ENCODE data around the gene MRPS34. TPM values are rescaled to one million over a fixed set of nuclear protein-coding genes. Genes with fewer than 3 reads are reported as not detected.

The MRPS34 gene
- total and polyA plus RNA-seq, 4 donors: 42.4 to 100 (median 58.7) TPM

- no peak overlapping the region for H3K9ac ChIP-seq (ENCODE audit: low read depth in 1 of 2, low read length in 2 of 2)
- no peak overlapping the region for H3K27ac ChIP-seq (ENCODE audit: low read depth in 1 of 2, low read length in 2 of 2)
- peaks cover 0 to 18% (median 10%) of the 10 kb centered on the region in 4 donors for H3K36me3 ChIP-seq (ENCODE audit: control insufficient read depth in 4 of 4, insufficient read depth in 3 of 4, low read depth in 1 of 4, low read length in 3 of 4)
- no peak for DNase-seq (ENCODE audit: low spot score)
- H3K27me3 ChIP-seq (ENCODE audit: control insufficient read depth in 4 of 4, insufficient read depth in 4 of 4, low read length in 3 of 4): no peaks in the 10 kb centered on the region
- H3K4me1 ChIP-seq (ENCODE audit: control insufficient read depth in 4 of 4, insufficient read depth in 4 of 4, low read length in 3 of 4): peaks cover 13 to 58% (median 38%) of the 10 kb centered on the region in 4 donors
- no peaks in the 10 kb centered on the region for H3K9me3 ChIP-seq (ENCODE audit: control insufficient read depth in 4 of 4, low read length in 3 of 4)
- no peak for TF ChIP-seq HNF4G (IDR thresholded peaks at IDR 0.05)
- TF ChIP-seq GABPA (IDR thresholded peaks at IDR 0.05 in 1 of 2, conservative IDR thresholded peaks at IDR 0.05 in 1 of 2): no peak
- no peak for TF ChIP-seq YY1 (IDR thresholded peaks at IDR 0.05)
- no peak for TF ChIP-seq NR2F2 (IDR thresholded peaks at IDR 0.05)
- TF ChIP-seq RXRA (IDR thresholded peaks at IDR 0.05): no peak
- WGBS: 93% methylated on average over 30 of the region's 30 CpGs
- H3K4me3 ChIP-seq (ENCODE audit: low read depth in 1 of 3, low read length in 3 of 3): no peak overlapping the region
Measured at GRCh38 chr16:1775006-1775845, 2.3 kb upstream of the MRPS34 start.

- 92% methylated on average over 7 of the region's 7 CpGs for WGBS
- peaks cover 10 to 57% (median 33%) of the 10 kb centered on the region in 4 donors for H3K4me1 ChIP-seq (ENCODE audit: control insufficient read depth in 4 of 4, insufficient read depth in 4 of 4, low read length in 3 of 4)
- H3K36me3 ChIP-seq (ENCODE audit: control insufficient read depth in 4 of 4, insufficient read depth in 3 of 4, low read depth in 1 of 4, low read length in 3 of 4): peaks cover 0 to 18% (median 10%) of the 10 kb centered on the region in 4 donors
- TF ChIP-seq HNF4G (IDR thresholded peaks at IDR 0.05) (no peak), ZBTB33 (IDR thresholded peaks at IDR 0.05) (no peak), GABPA (IDR thresholded peaks at IDR 0.05 in 1 of 2, conservative IDR thresholded peaks at IDR 0.05 in 1 of 2) (no peak), RAD21 (IDR thresholded peaks at IDR 0.05) (no peak), JUND (IDR thresholded peaks at IDR 0.05) (no peak), HNF4A (conservative IDR thresholded peaks at IDR 0.05) (no peak)
- TF ChIP-seq, protein P1, sequence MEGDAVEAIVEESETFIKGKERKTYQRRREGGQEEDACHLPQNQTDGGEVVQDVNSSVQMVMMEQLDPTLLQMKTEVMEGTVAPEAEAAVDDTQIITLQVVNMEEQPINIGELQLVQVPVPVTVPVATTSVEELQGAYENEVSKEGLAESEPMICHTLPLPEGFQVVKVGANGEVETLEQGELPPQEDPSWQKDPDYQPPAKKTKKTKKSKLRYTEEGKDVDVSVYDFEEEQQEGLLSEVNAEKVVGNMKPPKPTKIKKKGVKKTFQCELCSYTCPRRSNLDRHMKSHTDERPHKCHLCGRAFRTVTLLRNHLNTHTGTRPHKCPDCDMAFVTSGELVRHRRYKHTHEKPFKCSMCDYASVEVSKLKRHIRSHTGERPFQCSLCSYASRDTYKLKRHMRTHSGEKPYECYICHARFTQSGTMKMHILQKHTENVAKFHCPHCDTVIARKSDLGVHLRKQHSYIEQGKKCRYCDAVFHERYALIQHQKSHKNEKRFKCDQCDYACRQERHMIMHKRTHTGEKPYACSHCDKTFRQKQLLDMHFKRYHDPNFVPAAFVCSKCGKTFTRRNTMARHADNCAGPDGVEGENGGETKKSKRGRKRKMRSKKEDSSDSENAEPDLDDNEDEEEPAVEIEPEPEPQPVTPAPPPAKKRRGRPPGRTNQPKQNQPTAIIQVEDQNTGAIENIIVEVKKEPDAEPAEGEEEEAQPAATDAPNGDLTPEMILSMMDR (IDR thresholded peaks at IDR 0.05; ENCODE audit: low read depth, low read length, missing input control): no peak
- DNase-seq (ENCODE audit: low spot score): no peak
- no peak overlapping the region for H3K9ac ChIP-seq (ENCODE audit: low read depth in 1 of 2, low read length in 2 of 2)
- H3K4me3 ChIP-seq (ENCODE audit: low read depth in 1 of 3, low read length in 3 of 3): no peak overlapping the region
- no peaks in the 10 kb centered on the region for H3K27me3 ChIP-seq (ENCODE audit: control insufficient read depth in 4 of 4, insufficient read depth in 4 of 4, low read length in 3 of 4)
- no peaks in the 10 kb centered on the region for H3K9me3 ChIP-seq (ENCODE audit: control insufficient read depth in 4 of 4, low read length in 3 of 4)
- H3K27ac ChIP-seq (ENCODE audit: low read depth in 1 of 2, low read length in 2 of 2): no peak overlapping the region
Measured at GRCh38 chr16:1774448-1774780, 1.5 kb upstream of the MRPS34 start.

DNA sequence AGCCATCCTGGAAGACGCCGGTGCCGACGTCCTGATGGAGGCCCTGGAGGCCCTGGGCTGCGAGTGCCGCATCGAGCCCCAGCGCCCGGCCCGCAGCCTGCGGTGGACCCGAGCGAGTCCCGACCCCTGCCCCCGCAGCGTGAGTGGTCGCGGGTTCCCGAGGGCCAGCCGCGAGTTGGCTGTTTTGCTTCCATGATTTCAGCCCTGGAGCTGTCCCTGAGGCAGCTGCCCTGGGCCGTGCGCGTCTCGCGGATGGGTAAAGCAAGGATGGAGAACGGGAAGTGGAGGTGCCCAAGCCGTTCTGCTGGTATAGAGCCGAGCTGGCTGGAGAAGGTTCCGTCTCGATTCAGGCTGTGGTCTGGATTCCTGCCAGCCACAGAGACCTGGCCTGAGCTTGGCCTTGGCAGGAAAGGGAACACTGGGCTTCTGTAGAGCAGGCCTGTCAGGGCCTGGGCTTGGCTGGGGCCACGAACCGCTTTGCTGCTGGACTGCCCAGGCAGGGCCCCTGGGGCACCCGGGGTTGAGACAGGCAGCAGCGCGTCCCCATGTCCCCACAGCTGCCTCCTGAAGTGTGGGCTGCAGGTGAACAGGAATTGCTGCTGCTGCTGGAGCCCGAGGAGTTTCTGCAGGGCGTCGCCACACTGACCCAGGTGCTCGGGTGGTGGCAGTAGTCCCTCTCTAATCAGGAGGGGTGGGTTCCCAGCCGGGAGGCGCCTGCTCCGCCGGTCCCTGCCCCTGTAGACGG lies 941 bp upstream of the MRPS34 start:
- Histone ChIP-seq H3K27me3 (ENCODE audit: control insufficient read depth in 4 of 4, insufficient read depth in 4 of 4, low read length in 3 of 4) (no peaks in the 10 kb centered on the region), H3K27ac (ENCODE audit: low read depth in 1 of 2, low read length in 2 of 2) (peak overlapping the region; percentile 83 to 94), H3K4me1 (ENCODE audit: control insufficient read depth in 4 of 4, insufficient read depth in 4 of 4, low read length in 3 of 4) (peaks cover 10 to 53% (median 30%) of the 10 kb centered on the region in 4 donors), H3K36me3 (ENCODE audit: control insufficient read depth in 4 of 4, insufficient read depth in 3 of 4, low read depth in 1 of 4, low read length in 3 of 4) (peaks cover 0 to 18% (median 10%) of the 10 kb centered on the region in 4 donors), H3K9ac (ENCODE audit: low read depth in 1 of 2, low read length in 2 of 2) (peak overlapping the region; percentile 21 to 89), H3K4me3 (ENCODE audit: low read depth in 1 of 3, low read length in 3 of 3) (peak overlapping the region; percentile 68 to 93 (median 73)), H3K9me3 (ENCODE audit: control insufficient read depth in 4 of 4, low read length in 3 of 4) (no peaks in the 10 kb centered on the region)
- no peak for DNase-seq (ENCODE audit: low spot score)
- 15% methylated on average over 45 of the region's 45 CpGs for WGBS
- no peak for TF ChIP-seq ZBTB33 (IDR thresholded peaks at IDR 0.05)
- TF ChIP-seq TAF1 (conservative IDR thresholded peaks at IDR 0.05): no peak
- TF ChIP-seq YY1 (IDR thresholded peaks at IDR 0.05): no peak
- no peak for TF ChIP-seq EGR1 (IDR thresholded peaks at IDR 0.05; ENCODE audit: low read depth in 2 of 2)
- TF ChIP-seq, protein P1 (IDR thresholded peaks at IDR 0.05; ENCODE audit: low read depth, low read length, missing input control): no peak
- no peak for TF ChIP-seq HNF4A (conservative IDR thresholded peaks at IDR 0.05)
- TF ChIP-seq GABPA (IDR thresholded peaks at IDR 0.05 in 1 of 2, conservative IDR thresholded peaks at IDR 0.05 in 1 of 2): no peak
- no peak for TF ChIP-seq ATF3 (IDR thresholded peaks at IDR 0.05)
- no peak for TF ChIP-seq SP1 (IDR thresholded peaks at IDR 0.05)
- TF ChIP-seq, protein P2, sequence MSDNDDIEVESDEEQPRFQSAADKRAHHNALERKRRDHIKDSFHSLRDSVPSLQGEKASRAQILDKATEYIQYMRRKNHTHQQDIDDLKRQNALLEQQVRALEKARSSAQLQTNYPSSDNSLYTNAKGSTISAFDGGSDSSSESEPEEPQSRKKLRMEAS (IDR thresholded peaks at IDR 0.05): no peak
- TF ChIP-seq NR2F2 (IDR thresholded peaks at IDR 0.05): no peak
- TF ChIP-seq FOXA2 (IDR thresholded peaks at IDR 0.05): no peak

Measured in liver (tissue), 9 donors.